Stimulated activated CD8-positive, alpha-beta memory T cell treated with anti-CD3 and anti-CD28 coated beads, Interleukin-2, amount 100 ng/mL, for 1 hour (primary cell): ENCODE data around the gene GK2.

Source experiments
- DNase-seq, 2 donors: peaks; one replicate each; pipeline ENCODE4 v3.0.0-alpha.2; 2020; ENCODE audit warnings: low read depth in 2 of 2

The GK2 gene

DNA sequence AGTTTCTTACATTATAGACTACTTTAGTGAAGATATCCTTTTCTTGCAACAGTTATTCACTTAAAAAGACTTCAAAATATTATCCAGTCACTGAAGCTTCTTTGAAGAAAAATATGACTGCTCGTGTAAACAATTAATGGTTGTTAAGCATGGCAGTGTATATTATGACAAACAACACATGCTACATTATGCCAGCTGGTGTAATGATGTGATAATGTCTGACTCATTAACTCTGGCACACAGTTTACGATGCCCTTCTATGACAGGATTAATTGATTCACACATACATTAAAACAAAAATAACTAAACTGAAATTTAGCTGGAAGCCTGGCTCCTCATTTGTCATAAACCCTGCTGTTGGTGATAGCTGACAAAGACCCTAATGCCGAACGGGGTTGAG lies 22.4 kb downstream of the GK2 start:
- DNase-seq, result no peak

DNA sequence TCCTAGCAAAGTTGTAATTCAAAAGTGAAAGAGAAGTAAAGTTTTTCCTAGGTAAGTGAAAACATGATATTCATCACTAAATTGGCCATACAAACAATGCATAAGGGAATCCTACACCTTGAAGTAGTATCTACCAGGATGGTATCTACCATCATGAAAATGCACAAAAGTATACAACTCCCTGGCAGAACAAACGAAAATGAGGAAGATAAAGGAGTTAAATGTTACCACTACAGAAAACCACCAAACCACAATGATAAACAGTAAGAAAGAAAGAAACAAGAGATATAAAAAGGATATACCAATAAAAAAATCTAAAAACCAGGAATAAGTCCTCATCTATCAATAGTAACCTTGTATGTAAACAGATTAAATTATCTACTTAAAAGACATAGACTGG lies 26.9 kb downstream of the GK2 start:
- DNase-seq, result no peak

DNA sequence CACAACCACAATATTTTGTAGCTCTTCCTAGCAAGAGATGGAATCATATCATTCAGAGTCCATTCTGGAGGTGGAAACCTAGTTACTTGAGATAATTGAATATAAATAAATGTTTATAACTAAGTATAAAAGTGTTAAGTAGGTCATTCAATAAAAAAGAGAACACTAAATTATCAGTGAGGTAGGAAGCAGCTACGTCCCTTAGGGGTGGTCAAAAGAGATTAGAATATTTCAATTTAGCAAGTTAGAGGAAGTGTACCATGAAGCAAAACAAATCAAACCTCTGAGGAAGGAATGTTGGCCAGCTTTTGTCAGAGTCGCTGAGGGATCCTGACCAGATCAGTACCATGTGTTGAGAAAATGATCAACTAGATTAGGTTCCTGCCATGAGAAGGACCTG lies 38.0 kb downstream of the GK2 start:
- DNase-seq, result no peak

DNA sequence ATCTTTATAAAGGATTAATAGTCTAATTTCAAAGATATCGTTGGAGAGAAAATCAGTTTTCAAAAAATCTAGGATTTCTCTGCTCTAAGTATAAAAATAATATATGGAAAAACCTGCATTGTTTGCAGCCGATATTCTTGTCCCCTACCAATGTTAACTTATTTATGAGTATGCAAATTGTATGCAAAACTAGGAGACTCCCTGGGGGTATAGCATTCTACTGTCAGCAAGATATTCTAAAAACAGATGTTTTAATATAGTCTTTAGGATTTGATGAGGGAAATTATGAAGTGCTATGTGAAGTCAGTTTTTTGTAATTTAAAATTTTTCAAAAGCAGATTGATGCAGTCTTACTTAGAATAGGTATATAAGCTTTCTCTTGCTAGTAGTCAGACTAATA lies 40.9 kb downstream of the GK2 start:
- no peak for DNase-seq

DNA sequence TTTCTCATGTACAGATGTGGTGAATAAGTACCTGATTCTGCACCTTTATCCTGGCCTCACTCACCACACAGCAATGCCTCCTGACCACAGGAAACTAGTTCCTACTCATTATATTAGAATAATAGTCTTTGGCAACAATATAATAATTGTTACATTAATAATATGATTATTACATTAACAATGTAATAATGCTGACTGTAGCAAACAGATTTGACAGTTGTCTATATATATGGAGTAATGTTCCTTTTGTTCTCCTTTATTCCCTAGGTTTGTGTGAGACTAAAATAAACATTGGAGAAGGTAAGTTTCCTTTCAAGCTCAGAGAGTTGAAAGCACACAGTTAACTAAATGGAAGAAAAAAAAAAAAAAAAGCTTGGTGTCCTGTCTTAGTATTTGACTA lies 41.6 kb downstream of the GK2 start:
- no peak for DNase-seq

DNA sequence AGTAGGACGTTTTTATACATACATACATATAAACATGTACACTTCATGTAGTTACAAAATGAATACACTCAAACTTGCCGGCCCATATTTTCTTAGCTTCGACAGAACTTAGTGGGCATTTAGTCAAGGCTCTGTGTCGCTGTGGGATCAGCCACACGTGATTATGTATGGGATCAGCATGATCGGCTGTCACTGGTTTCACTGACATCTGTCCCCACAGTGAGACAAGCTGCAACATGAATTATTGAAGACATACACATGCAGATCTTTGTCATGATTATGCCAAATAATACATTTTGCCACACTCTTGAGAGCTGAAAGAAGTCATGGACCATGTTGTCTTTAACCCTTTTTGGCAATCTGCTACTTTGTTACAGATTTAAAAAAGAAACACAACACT lies 44.0 kb downstream of the GK2 start:
- no peak for DNase-seq

DNA sequence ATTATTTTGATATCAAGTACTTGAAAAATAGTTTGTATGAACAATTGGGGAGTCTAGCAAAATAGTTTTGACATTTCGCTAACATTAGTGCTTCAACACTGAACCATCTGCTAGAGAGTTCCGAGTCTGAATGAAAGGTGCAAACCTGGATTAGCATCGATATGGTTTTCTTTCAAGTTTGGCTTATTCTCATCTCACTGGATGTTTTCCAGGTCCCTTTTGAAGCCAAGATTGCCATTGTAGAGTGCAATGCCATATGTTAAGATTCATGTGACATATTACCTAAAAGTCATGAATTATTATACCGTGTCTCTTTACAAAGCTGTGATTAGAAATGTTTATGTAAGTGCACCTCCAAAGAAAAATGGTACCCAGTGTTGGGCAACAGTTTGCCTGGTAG lies 45.4 kb downstream of the GK2 start:
- no peak for DNase-seq

DNA sequence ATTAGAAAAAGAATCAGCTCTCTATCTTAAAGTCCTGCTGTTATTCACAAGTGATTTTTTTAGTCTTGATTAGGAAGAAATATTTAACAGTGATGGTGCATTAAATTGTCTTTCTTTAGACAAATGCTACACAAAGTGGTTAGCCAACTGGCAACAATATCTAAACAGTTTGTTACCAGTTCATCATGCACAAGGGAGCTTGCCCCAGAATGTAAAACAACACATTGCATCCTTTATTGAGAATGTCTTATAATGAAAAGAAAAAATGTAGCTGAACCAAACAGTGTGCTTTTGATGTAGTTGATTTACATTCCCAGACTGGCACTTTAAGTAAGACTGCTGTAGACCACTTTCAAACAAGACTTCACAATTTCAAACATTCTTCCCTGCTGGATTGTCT lies 48.0 kb downstream of the GK2 start:
- DNase-seq, result no peak

DNA sequence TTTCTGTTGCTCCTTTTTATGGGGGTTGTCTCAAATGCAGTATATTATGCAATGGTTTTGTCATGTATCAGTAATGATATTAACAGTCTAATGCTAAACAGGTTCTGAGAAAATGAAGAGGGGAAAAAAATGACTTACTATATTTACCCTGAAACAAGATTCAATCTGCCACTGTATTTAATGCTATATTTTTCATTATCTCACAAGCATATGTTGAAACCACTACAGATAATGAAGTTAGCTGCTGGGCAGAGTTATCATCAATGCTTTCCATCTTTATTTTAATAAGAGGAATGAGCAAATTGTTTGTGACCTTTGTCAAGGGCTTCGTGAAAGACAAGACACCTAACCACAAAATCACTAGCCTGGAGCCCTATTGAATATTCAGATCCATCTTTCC lies 49.6 kb downstream of the GK2 start:
- no peak for DNase-seq

DNA sequence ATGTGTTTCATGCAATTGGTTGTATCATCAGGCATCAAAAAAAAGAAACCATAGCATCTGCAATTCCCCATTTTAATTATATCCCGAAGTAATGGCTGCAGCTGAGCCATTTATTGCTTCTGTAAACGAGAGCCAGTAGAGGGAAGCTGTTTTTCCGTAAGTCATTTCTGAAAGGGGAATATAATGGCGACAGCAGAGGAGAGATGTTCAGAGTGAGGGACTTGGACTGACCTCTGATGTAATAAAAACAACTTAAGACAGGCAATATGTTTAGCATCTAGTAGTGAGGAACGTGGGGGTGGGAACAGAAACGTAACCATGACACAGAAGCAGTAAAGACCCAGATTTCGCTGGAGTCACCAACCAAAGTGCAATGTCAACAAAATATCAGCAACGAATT lies 50.7 kb downstream of the GK2 start:
- DNase-seq, result no peak
